ENCODE data around the gene FEM1A.
"Not testable (repeated sequence)": the region's sequence is repeated elsewhere in the genome, so short reads cannot be mapped to it uniquely, and the experiment has no call there.

The FEM1A gene

DNA sequence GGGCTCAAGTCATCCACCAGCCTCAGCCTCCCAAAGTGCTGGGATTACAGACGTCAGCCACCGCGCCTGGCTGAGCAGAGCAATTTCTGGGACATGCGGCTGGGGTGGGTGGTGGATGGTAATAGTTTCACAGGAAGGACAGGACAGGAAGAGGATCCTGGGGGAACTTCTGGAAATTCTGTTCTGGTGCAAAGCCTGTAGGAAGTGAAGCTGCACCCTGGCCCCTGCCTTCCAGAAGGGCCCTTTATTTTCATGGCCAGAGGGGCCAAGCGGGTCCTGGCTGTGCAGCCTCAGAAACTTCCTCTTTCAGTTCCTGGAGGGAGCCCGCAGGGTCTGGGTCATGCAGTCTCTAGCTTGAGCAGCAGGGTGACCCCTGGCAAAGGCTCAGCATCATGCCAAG lies 15.7 kb downstream of the FEM1A start:
- in situ Hi-C loops (cut with MboI; ENCODE audit: low sequenced_read_pairs) = loop anchor here (5.0 to 25.0 kb wide), 2 partner anchors 225 to 355 kb away; no protein-coding TSS in a partner anchor

DNA sequence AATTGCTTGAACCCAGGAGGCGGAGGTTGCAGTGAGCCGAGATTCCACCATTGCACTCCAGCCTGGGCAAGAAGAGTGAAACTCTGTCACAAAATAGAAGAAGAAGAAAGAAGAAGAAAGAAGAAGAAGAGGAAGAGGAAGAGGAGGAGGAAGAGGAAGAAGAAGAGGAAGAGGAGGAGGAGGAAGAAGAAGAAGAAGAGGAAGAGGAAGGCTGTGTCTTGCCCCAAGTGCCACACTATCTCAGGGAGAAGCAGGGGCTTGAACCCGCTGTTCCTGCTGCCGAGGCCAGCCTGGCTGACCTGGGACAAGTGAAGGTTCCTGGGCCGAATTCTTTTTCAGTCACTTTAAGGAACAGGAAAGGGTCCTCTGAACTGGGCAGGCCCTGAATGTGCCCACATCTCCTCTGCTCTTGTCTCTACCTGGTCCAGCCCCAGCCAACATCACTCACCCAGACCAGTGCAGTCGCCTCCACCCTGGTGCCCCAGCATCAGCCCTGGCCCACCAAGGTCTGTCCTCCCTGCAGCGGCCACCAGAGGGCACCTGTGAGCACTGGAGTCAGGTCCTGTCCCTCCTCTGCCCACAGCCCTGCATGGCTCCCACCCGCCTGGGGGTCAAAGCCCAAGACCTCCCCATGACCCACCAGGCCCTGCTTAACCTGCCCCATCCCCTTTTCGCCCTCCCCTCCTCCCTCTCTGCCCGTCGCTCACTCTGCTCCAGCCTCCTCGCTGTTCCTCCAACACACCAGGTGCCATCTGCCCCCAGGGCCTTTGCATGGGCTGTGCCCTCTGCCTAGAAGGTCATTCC lies 20.0 kb downstream of the FEM1A start:
- in situ Hi-C loops (cut with MboI; ENCODE audit: low sequenced_read_pairs) = loop anchor here (25.0 kb wide), 1 partner anchor 351 kb away; no protein-coding TSS in a partner anchor

DNA sequence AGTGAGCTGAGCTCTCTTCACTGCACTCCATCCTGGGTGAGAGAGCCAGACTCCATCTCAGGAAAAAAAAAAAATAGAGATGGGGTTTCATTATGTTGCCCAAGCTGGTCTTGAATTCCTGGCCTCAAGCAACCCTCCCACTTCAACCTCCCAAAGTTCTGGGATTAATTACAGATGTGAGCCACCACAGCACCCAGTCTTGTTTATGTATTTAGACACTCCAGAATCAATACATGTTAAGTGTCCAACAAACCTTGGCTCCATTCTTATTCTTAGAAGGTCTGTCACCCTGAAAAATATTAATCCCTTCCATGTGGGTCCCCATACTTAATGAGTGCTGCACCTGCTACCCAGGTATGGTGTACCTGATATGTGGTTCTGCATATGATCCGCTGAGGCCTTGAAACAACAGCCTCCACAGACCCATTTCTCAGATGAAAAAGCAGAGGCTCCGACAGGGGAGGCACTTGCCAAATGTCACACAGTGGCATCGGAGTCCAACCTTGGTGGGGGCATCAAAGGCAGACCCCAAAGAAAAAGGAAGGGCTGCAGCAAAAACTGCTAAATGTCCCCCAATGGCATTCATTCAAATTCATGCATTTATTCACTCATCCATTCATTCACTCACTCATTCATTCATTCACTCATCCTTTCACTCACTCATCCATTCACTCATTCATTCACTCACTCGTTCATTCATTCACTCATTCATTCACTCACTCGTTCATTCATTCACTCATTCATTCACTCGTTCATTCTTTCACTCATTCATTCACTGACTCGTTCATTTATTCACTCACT lies 23.3 kb downstream of the FEM1A start:
- in situ Hi-C loops (cut with MboI; ENCODE audit: low sequenced_read_pairs) = loop anchor here (25.0 kb wide), 1 partner anchor 347 kb away; no protein-coding TSS in a partner anchor

DNA sequence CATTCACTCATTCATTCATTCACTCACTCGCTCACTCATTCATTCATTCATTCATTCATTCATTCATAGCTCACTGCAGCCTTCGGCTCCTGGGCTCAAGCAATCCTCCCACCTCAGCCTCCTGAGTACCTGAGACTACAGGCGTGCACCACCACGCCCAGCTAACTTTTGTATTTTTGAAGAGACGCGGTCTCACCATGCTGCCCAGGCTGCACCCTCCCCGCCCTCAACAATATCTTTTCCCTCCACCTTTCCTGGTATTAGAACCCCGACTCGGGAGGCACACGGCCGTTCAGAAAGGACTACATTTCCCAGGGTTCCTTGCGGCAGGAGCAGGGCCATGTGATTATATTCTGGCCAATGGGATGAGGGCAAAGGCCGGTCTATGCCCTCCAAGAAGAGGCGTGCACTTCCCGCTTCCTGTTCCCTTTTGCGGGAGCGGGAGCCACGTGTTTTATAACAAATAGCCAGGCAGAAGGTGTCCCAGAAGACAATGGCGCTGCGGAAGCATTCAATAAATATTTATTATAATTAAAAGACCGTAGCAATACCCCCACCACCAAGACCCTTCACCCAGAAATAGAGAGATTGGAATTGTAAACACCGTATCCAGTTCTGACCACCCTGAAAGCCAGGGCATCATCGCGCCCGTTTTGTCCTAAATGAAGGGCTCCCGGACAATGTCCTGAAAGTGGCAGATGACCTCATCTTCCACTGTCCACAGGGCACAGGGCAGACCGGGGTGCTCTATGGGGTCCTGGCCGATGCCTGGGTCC lies 24.1 kb downstream of the FEM1A start:
- in situ Hi-C loops (cut with MboI; ENCODE audit: low sequenced_read_pairs) = loop anchor here (25.0 kb wide), 1 partner anchor 347 kb away; no protein-coding TSS in a partner anchor

DNA sequence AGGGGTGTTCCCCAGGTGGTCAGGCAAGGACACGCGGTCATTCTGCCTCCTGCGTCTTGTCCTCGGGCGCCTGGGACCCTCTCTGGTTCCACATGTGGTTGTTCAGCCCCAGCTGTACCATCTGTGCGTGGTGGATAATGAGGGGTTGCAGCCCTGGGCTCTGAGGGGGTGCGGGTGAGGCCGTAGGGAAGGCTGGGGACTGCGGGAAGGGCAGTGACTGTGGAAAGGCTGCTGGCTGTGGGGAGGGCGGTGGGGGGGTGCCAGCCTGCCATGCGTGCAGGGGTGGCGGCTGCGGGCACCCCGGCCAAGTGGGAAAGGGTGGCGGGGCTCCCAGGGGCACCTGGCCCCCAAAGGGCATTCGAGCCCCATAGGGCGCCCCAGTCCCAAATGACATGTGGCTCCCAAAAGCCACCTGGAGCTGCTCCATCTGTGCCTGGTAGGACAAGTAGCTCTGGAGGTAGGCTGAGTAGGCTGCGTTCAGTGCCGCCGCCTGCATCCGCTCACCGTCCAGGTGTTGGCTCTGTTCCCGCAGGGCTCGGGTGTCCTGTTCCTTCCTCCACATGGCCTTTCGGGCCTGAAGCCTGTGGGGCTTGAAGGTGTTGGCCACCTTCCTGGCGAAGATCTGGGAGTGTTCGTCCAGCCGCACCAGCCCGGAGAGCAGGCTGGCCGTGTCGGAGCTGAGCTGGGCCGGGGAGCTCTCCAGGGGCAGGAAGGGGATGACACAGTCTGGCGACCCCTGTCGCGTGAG lies 24.8 kb downstream of the FEM1A start:
- in situ Hi-C loops (cut with MboI; ENCODE audit: low sequenced_read_pairs) = loop anchor here (25.0 kb wide), 1 partner anchor 346 kb away; no protein-coding TSS in a partner anchor

DNA sequence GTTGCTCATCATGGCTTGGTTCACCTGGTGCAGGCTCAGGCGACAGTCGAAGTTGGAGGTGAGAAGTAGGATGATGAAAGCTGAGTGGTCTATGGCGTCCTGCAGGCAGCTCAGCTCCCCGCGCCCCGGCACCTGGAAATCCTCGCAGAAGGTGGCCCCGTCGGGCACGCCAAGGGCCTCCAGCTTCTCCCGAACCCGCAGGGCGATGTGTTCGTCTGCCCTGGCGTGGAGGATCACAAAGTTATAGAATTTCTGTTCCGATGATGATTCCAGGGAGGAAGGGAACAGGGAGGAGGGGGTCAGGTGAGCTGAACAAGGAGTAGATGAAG lies 25.4 kb downstream of the FEM1A start:
- in situ Hi-C loops (cut with MboI; ENCODE audit: low sequenced_read_pairs) = loop anchor here (25.0 kb wide), 1 partner anchor 345 kb away; no protein-coding TSS in a partner anchor

DNA sequence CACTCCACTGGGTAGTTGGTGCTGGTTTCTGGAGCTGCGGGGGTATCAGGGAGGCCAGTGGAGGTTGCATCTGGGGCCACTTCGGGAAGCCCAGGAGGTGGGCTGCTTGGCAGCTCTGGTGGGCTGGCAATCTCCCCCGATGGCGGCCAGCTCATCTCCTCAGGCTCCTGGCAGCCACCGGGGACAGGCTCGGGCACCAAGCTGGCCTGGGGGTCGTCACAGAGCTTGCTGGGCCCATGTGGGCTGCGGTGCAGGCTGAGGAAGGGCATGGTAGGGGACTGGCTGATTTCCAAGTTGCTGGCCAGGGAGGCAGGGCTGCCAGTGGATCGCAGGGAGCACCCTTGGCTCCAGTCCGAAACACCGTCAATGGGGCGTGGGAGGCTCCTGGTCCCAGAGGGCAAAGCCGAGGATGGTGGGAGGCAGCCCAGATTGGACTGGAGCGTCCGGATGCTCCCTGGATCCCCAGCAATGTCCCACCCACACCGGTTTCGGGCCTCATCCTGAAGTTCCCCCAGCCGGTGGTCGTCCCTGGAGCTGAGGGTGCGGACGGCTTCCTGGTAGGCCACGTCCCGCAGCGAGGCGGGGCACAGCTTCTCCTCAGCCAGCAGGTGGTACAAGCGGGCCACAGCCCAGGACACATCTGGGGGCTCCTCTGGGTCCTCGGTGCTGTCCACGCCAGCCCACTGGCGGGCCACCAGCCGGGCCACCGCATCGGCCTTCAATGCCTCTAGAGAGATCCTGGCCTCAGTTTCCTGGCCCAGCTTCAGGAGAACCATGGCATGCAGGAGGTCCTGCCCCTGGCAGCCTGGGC lies 26.1 kb downstream of the FEM1A start:
- in situ Hi-C loops (cut with MboI; ENCODE audit: low sequenced_read_pairs) = loop anchor here (25.0 kb wide), 1 partner anchor 345 kb away; no protein-coding TSS in a partner anchor

DNA sequence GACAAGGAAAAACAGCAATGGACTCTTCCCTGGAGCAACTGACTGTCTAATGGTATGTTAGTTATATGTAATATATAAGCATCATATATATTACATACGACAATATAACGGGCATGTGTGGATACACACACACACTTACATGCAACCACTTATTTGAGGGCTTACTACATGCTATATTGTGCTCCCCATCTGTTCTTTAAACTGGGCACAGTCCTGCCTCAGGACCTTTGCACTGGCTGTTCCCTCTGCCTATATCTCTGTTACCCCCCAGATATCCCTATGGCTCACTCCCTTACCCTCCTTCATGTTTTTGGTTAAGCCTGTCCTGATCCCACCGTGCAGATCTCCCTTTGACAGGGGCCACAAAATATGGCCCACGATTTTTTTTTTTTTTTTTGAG lies 29.7 kb downstream of the FEM1A start:
- in situ Hi-C loops (cut with MboI; ENCODE audit: low sequenced_read_pairs) = loop anchor here (25.0 kb wide), 1 partner anchor 341 kb away; no protein-coding TSS in a partner anchor

DNA sequence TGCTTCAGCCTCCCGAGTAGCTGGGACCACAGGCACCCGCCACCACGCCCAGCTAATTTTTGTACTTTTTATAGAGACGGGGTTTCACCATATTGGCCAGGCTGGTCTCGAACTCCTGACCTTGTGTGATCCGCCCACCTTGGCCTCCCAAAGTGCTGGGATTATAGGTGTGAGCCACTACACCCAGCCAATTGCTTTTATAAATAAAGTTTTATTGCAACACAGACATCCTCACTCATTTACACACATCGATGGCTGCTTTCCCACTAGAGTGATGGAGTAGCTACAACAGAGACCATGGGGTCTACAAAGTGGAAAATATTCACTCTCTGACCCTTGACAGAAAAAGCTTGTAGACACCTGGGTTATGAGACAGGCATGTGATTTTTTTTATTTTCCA lies 30.8 kb downstream of the FEM1A start:
- in situ Hi-C loops (cut with MboI; ENCODE audit: low sequenced_read_pairs) = loop anchor here (25.0 kb wide), 1 partner anchor 340 kb away; no protein-coding TSS in a partner anchor

DNA sequence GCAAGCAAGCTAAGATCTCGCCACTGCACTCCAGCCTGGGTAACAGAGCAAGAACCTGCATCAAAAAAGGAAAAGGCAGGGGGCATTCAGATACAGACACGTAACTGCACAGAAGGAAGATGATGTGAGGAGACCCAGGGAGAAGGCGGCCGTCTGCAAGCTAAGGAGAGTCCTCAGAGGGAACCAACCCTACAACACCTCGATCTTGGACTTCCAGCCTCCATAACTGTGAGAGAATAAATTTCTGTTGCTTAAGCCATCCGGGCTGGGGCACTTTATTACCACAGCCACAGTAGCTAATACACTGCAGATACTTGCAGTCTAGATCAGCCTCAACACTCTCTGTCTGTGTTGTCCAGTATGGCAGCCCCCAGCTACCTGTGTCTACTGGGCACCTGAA lies 32.0 kb downstream of the FEM1A start:
- in situ Hi-C loops (cut with MboI; ENCODE audit: low sequenced_read_pairs) = loop anchor here (25.0 kb wide), 1 partner anchor 339 kb away; no protein-coding TSS in a partner anchor

DNA sequence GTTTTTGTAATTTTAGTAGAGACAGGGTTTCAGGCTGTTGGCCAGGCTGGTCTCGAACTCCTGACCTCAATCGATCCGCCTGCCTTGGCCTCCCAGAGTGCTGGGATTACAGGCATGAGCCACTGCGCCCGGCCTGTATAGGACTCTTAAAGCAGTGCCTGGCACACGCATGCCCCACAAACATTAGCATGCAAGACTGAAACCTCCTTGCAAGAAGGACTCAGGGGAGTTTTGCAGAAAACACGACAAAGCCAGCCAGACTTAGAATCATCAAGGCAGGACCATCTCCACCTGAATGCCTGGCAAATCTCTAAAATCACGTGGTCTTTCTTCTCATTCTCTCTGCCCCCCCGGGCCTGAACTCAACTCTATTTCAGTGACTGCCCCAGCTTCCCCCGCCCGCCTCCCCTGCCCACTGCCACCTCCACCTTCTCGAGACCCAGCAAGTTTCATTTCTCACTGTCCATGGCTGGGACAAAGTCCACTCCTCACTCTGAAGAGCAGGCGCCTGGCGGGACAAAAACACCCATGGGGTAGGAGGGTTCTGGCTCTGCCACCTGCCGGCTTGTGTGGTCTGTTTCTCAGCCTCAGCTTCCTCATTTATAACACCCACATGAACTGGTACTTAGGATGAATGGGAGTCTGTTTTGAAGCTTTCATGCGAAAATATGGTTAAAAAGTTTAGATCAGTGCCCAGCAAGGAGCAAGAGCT lies 37.6 kb downstream of the FEM1A start:
- in situ Hi-C loops (cut with MboI; ENCODE audit: low sequenced_read_pairs) = no loop called here

DNA sequence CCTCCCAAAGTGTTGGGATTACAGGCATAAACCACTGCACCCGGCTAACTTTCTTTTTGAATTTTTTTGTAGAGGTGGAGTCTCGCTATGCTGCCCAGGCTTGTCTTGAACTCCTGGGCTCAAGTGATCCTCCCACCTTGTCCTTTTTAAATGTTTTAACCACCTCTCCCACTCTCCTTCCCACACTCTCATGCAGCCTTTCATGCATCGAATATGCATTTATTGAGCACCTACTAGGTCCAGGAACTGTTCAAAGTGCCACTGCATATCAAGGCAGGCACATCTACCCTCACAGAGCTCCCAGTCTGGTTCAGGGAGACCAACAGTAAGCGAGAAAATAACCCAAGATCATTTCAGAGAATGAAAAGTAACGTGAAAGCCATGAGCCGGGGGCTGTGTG lies 38.8 kb downstream of the FEM1A start:
- in situ Hi-C loops (cut with MboI; ENCODE audit: low sequenced_read_pairs) = no loop called here

DNA sequence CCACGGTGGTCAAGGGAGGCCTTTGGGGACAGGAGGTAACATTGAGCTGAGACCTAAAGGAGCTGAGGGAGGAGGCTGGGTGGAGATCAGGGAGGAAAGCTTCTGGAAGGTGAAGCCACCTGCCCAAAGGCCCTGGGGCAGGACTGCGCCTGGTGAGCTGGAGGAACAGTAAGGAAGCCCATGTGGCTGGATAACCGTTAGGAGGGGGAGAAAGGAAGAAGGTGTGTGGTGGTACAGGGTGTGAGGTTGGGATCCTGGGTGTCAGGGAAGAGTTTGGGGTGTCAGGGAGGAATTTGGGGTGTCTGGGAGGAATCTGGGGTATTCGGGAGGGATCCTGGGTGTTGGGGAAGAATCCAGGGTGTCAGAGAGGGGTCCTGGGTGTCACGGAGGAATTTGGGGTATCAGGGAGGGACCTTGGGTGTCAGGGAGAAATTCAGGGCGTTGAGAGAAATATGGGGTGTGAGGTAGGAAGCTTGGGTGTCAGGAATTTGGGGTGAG lies 39.3 kb downstream of the FEM1A start:
- in situ Hi-C loops (cut with MboI; ENCODE audit: low sequenced_read_pairs) = no loop called here

DNA sequence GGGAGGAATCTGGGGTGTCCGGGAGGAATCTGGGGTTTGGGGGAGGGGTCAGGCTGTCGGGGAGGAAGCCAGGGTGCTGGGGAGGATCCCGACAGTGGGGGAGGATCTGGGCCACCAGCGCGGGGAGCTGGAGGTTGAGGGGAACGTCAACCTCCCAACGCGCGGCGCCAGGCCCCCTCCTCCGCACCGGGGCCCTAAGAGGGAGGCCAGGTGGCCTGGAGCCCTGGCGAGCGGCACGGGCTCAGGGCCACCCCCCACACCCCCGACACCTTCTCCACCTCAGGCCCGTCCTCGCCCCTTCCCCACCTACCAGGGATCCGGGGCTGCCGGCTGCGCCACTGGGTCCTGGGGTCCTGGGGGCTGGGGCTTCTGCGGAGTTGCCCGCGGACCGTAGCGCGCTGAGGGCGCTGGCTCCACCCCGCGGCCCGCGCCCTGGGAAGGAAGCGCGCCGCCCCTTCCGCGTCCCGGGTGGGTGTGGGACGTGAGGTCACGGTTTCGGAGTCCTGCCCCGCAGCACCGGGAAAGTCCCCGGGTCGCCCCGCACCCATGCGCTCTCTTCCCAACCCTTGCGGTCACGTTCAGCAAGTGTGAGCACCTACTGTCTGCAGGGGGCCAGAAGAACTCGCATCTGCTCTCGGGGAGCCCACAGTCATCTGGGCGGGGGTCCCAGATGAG lies 39.9 kb downstream of the FEM1A start, which contains the start of gene TICAM1:
Gene TICAM1 (minus strand): TSS at position 409 of the 675 bp plus-strand sequence. CDS start 13,335 bp downstream, outside the sequence.
- in situ Hi-C loops (cut with MboI; ENCODE audit: low sequenced_read_pairs) = no loop called here

DNA sequence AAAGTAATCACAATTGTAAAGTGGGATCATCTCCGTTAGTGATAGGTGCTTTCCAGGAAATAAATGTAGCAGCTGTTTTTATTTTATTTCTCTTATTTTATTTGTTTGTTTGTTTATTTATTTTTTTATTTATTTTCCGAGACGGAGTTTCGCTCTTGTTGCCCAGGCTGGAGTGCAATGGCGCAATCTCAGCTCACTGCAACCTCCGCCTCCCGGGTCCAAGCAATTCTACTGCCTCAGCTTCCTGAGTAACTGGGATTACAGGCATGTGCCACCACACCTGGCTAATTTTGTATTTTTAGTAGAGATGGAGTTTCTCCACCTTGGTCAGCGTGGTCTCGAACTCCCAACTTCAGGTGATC lies 40.4 kb downstream of the FEM1A start:
- in situ Hi-C loops (cut with MboI; ENCODE audit: low sequenced_read_pairs) = not testable (repeated sequence)

DNA sequence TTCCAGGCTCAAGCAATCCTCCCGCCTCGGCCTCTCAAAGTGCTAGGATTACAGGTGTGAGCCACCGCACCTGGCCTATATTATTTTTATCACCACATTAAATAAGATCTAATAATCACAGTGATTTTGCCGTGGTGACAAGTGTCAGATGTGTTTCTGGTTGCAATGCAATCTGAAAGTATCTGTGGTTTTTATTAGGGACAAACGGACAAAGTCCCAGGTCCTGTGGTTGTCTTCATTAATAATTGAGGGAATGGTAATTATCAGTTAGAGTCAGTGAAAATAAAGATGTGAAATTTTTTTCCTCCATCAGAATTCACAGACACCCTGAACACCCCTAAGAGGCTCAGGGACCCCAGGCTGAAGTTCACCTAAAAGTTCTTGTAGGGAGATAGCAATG lies 41.2 kb downstream of the FEM1A start:
- in situ Hi-C loops (cut with MboI; ENCODE audit: low sequenced_read_pairs) = no loop called here

DNA sequence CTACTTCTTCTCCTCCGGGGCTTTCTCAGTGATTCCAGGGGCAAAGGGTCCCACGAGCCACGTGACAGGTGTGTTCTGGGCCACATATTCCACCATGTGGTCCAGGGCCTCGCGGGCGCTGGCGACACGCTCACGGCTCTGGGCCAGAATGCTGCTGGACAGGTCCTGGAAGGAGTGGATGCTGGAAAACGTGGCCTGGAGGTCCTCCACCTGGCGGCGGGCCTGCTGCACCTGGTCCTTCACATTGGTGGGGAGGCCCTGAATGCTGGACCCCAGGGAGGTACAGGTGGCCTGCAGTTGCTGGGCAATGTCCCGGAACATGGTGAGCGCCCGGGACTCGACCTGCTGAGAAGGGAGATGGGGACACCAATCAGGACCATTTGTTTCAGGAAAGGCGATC lies 47.7 kb downstream of the FEM1A start:
- in situ Hi-C loops (cut with MboI; ENCODE audit: low sequenced_read_pairs) = no loop called here

DNA sequence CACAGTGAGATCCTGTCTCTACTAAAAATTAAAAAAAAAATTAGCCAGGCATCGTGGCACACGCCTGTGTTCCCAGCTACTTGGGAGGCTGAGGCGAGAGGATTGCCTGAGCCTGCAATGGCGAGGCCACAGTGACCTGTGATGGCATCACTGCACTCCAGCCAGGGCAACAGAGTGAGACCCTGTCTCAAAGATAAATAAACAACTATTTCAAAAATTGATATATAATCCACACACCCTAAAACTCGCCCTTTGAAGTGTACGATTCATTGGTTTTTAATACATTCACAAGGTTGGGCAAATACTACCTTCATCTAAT lies 52.1 kb downstream of the FEM1A start:
- in situ Hi-C loops (cut with MboI; ENCODE audit: low sequenced_read_pairs) = no loop called here
